ENCODE results near the gene PAPLN. TPM values are rescaled to one million over a fixed set of nuclear protein-coding genes. Genes with fewer than 3 reads are reported as not detected.
A peak's percentile ranks its signal among the peaks of the same experiment; 100 is the strongest.

PAPLN gene
- total and polyA plus RNA-seq, 2 donors from 2014 or later: 19.1 to 132 TPM

DNA sequence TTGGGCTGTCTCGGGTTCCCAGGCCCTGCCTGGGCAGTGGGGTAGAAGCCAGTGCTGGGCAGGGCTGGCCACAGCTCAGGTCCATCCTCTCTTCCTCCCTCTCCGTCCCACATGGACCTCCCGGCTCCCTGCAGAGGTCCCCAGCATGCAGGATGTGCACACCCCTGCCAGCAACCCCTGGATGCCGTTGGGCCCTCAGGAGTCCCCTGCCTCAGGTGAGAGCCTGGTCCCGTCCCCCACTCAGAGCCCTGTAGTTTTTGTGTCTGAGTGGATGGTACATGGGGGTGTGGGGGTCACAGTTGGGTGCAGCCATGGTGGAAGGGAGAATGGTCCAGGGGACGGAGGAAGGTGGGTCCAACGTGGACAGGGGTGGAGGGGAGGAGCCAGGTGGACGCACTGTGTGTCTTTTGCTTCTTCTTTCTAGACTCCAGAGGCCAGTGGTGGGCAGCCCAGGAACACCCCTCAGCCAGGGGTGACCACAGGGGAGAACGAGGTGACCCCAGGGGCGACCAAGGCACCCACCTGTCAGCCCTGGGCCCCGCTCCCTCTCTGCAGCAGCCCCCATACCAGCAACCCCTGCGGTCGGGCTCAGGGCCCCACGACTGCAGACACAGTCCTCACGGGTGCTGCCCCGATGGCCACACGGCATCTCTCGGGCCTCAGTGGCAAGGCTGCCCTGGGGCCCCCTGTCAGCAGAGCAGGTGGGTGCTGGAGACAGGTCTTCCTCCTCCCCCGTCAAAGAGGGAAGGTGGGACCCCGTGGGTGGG lies 21.7 kb downstream of the PAPLN start:
- no peak for TF ChIP-seq CTCF (IDR thresholded peaks at IDR 0.05; ENCODE audit: borderline replicate concordance, extremely low read depth, insufficient read depth)
- Histone ChIP-seq H3K9ac (ENCODE audit: low read length in 3 of 3) (no peak overlapping the region), H3K9me3 (ENCODE audit: control insufficient read depth in 2 of 3, insufficient read depth in 1 of 3, low read length in 3 of 3) (no peaks in the 10 kb centered on the region), H3K27me3 (ENCODE audit: control insufficient read depth, insufficient read depth, low read length) (no peaks in the 10 kb centered on the region), H3K4me1 (ENCODE audit: control insufficient read depth in 2 of 3, insufficient read depth in 2 of 3, low read depth in 1 of 3, low read length in 3 of 3) (peaks cover 0 to 5% (median 0%) of the 10 kb centered on the region in 3 donors), H3K27ac (ENCODE audit: low read depth in 2 of 2, low read length in 2 of 2) (no peak overlapping the region), H3K4me3 (ENCODE audit: low read length in 3 of 3) (no peak overlapping the region), H3K36me3 (ENCODE audit: control insufficient read depth in 2 of 3, insufficient read depth in 3 of 3, low read length in 3 of 3) (peaks cover 0 to 11% (median 0%) of the 10 kb centered on the region in 3 donors)
- DNase-seq (peak in 2 of 5 donors; percentile 33 to 65), FAIRE-seq (no peak)
- intact Hi-C loops (cut with DNase I): no loop called here

GRCh38 chr14:73259837-73260236 lies 22.5 kb downstream of the PAPLN start:
- Histone ChIP-seq H3K4me3 (ENCODE audit: low read length in 3 of 3) (no peak overlapping the region), H3K9me3 (ENCODE audit: control insufficient read depth in 2 of 3, insufficient read depth in 1 of 3, low read length in 3 of 3) (no peaks in the 10 kb centered on the region), H3K36me3 (ENCODE audit: control insufficient read depth in 2 of 3, insufficient read depth in 3 of 3, low read length in 3 of 3) (peaks cover 0 to 14% (median 0%) of the 10 kb centered on the region in 3 donors), H3K4me1 (ENCODE audit: control insufficient read depth in 2 of 3, insufficient read depth in 2 of 3, low read depth in 1 of 3, low read length in 3 of 3) (peaks cover 0 to 5% (median 0%) of the 10 kb centered on the region in 3 donors), H3K9ac (ENCODE audit: low read length in 3 of 3) (no peak overlapping the region), H3K27ac (ENCODE audit: low read depth in 2 of 2, low read length in 2 of 2) (no peak overlapping the region), H3K27me3 (ENCODE audit: control insufficient read depth, insufficient read depth, low read length) (no peaks in the 10 kb centered on the region)
- intact Hi-C loops (cut with DNase I): no loop called here
- TF ChIP-seq CTCF (IDR thresholded peaks at IDR 0.05; ENCODE audit: borderline replicate concordance, extremely low read depth, insufficient read depth): no peak
- FAIRE-seq (no peak), DNase-seq (peak in 1 of 5 donors; percentile 19)

DNA sequence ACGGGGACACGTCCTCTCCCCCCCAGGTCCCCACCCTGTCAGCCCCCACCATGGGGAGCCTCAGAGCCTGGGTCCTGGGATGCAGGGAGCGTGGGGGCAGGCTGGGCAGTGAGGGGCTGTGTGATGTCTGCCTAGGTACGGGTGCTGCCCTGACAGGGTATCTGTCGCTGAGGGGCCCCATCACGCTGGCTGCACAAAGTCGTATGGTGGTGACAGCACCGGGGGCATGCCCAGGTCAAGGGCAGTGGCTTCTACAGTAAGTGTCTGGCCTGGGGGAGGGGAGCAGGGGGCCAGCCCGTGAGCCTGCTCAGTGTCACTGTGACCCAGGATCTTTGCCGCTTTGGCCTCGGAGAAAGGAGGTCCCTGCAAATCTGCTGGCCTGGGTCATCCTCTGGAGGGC lies 23.3 kb downstream of the PAPLN start:
- Histone ChIP-seq H3K4me3 (ENCODE audit: low read length in 3 of 3) (no peak overlapping the region), H3K9ac (ENCODE audit: low read length in 3 of 3) (no peak overlapping the region), H3K4me1 (ENCODE audit: control insufficient read depth in 2 of 3, insufficient read depth in 2 of 3, low read depth in 1 of 3, low read length in 3 of 3) (peaks cover 0 to 5% (median 0%) of the 10 kb centered on the region in 3 donors), H3K9me3 (ENCODE audit: control insufficient read depth in 2 of 3, insufficient read depth in 1 of 3, low read length in 3 of 3) (no peaks in the 10 kb centered on the region), H3K27ac (ENCODE audit: low read depth in 2 of 2, low read length in 2 of 2) (peak overlapping the region; percentile 57 to 63), H3K36me3 (ENCODE audit: control insufficient read depth in 2 of 3, insufficient read depth in 3 of 3, low read length in 3 of 3) (peaks cover 0 to 12% (median under 1%) of the 10 kb centered on the region in 3 donors), H3K27me3 (ENCODE audit: control insufficient read depth, insufficient read depth, low read length) (no peaks in the 10 kb centered on the region)
- DNase-seq (peak in 2 of 5 donors; percentile 46 to 65), FAIRE-seq (no peak)
- TF ChIP-seq CTCF (IDR thresholded peaks at IDR 0.05; ENCODE audit: borderline replicate concordance, extremely low read depth, insufficient read depth): no peak
- intact Hi-C loops (cut with DNase I): no loop called here

All from kidney (tissue), 14 donors.